GM18951 (cell line): ENCODE measurements around the gene TICRR.

Source experiments
- POLR2A ChIP-seq: IDR thresholded peaks from 4 replicates; pipeline ENCODE4 v1.6.1; 2011; ENCODE audit warnings: mild to moderate bottlenecking; ENCODE audit not compliant: insufficient read length, insufficient read depth; ENCODE audit errors: extremely low read depth
- in situ Hi-C: fragments of 300-500 bp; cut with MboI; formaldehyde crosslinking; loops from one replicate; pipeline ENCODE4 v1.12.0; 2022; ENCODE audit warnings: low sequenced_read_pairs, mixed read lengths, inconsistent platforms; ENCODE audit not compliant: unreplicated experiment

Gene TICRR

DNA sequence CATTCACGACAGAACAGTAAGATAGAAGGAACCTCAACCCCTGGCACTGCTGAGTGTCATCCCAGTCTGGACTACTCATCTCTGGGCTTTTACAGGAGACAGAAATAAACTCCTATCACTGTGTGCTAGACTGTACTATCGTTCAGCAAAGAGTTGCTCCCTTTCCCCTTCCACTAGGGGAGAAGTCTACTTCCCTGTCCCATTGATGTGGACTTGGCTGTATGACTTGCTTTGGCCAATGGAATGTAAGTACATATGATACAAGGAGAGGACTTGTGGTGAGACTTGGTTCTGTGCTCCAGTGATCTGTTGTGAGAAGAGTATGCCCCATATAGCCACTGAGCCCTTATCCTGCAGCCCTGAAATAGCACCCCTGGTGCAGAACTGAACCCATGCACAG, 85.3 kb downstream of the TICRR start:
- in situ Hi-C loops: no loop called here
- no peak for TF ChIP-seq POLR2A

GRCh38 chr15:89662893-89663626, 87.8 kb downstream of the TICRR start:
- no peak for TF ChIP-seq POLR2A
- in situ Hi-C loops: no loop called here

GRCh38 chr15:89664441-89665350, 89.4 kb downstream of the TICRR start:
- in situ Hi-C loops: no loop called here
- no peak for TF ChIP-seq POLR2A

- in situ Hi-C loops: no loop called here
- no peak for TF ChIP-seq POLR2A
Measured at GRCh38 chr15:89665449-89666181, 90.3 kb downstream of the TICRR start.

DNA sequence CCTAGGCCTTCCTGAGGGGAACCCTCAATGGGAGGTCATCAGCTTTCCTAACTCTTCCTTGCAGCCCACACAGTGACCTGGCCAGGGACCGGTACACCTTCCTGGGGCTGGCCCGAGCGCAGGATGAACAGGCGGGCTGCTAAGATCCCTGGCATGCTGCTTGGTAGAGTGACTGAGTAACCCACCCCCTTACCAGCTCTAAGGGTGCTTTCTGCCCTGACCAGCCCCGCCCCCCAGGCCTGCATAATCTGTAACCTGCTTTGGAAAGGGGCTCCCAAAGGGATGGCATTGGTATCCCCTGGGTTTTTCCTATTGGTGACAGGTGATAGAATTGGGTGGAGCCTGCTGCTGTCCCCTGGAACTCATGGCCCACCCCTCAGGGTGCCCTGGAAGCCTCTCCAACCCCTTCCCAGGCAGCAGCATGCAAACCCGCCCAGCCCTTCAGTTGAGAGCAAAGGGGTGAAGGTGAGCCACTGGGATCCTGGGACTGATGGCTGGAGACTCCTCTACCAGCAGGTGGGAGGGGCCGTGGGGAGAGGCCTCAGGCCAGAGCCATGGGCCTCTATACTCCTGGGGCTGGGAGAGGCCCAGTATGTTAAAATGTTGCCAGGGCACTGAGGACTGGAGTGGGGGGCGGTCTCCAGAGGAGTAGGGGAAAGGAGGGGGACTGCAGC, 91.1 kb downstream of the TICRR start:
- in situ Hi-C loops: no loop called here
- no peak for TF ChIP-seq POLR2A

- in situ Hi-C loops: no loop called here
- TF ChIP-seq POLR2A: no peak
Measured at GRCh38 chr15:89666858-89667705, 91.8 kb downstream of the TICRR start.

- in situ Hi-C loops: no loop called here
- no peak for TF ChIP-seq POLR2A
Measured at GRCh38 chr15:89667706-89667960, 92.4 kb downstream of the TICRR start.

GRCh38 chr15:89668171-89668570, 92.9 kb downstream of the TICRR start:
- no peak for TF ChIP-seq POLR2A
- in situ Hi-C loops: no loop called here

DNA sequence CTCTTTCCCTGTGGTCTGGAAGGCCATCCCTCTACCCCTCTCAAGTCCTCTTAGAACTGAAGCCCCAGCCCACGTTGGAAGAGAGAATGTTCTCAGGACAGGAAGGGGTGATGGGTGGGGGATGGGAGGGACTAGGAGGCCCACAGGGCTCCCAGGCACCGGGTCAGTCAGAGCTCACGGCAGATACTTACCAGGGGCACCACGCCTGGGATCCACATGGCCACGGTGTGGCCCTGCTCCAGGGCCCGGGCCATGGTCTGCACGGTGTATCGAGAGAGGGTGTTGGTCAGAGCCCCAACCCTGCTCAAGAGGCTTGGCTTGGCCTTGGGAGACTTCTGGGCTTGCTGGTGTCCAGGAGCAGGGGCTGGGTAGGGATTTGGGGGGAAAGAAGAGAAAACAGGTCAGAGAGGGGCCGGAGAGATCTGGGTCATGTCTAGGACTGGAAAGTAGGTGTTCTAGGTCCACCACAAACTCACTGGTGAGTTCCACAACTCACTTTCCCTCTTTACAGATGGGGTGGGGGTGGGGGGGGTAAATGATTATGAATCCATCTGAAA, 94.1 kb downstream of the TICRR start:
- in situ Hi-C loops: no loop called here
- TF ChIP-seq POLR2A: no peak

DNA sequence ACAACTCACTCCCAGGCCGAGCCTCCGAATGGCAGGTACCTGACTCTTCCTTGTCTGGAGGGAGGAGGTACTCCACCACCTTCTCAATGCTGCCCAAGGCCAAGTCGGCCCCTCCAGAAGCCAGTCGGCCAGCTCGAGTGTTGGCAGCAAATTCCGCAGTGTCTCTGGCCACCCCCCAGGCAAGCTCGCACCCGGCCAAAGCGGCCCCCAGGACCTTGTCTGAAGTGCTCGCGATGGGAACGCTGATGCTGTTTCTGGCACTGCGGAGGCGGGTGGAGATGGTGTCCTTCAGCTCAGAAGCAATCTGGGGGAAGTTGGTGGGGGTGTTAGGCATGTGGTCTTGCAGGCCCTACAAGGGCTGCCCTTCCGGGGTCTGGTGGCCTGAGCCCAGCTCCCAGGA, 94.7 kb downstream of the TICRR start:
- in situ Hi-C loops: no loop called here
- no peak for TF ChIP-seq POLR2A

DNA sequence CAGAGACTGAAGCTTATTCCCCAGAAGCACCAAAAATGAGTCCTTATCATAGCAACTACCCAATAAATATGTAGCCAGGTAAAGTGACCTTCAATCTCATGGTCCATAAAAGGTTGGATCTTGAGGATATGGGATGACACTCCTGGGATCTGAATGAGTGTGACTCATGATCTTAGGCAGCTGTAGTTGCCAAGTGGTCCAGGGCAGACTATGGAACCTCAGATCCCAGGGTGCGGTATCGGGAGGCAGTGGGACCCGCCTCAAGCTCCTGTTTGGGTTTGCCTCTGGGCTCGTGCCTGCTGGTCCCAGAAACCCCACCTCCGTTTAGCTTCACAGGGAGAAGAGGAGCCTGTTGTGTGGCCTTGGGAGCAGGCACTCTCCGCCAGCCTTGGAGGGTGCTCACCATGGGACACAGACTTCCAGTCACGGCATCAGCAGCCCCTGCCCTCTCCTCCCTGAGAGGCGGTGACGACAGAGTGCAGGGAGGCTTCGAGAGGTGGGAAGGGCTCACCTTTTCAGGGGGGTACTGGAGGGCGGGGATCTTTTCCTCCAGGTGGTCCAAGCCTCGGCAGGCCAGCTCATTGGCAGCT, 95.8 kb downstream of the TICRR start:
- in situ Hi-C loops: no loop called here
- TF ChIP-seq POLR2A: no peak

DNA sequence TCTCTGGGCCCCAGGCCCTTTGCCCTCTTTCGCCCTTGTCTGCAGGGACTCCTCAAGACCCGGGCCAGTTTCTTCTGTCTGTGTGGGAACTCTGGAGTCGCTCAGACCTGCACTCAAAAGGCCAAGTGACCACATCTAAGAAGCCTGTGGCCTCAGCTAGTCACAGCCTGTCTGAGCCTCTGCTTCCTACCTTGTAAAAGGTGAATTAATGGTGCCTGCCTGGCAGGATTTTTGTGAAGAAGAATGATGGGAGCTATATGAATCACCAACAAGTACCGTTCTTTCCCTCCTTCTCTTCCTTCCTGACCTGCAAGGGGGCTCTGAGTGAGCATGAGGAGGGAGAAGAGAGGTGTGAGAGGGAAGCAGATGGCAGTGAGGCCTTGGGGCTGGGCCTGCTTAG, 96.4 kb downstream of the TICRR start:
- no peak for TF ChIP-seq POLR2A

More for the DNA sequence above, 96.4 kb downstream of the TICRR start:
- in situ Hi-C loops: no loop called here
